CD4-positive, CD25-positive, alpha-beta regulatory T cell (primary cell): ENCODE data around the gene UBE2H. TPM values are rescaled to one million over a fixed set of nuclear protein-coding genes. Genes with fewer than 3 reads are reported as not detected.

Experiments
- ATAC-seq, 2 donors: fragments of 150-1000 bp; cut with Tn5 transposase; one replicate each; pipeline ENCODE4 v1.10.0; 2021; ENCODE audit warnings: low read depth in 2 of 2, moderate number of reproducible peaks in 2 of 2, moderate library complexity in 1 of 2
- DNase-seq, 3 donors: peaks; one replicate each; pipeline versions ENCODE4 v3.0.0 to v3.0.0-alpha.2; 2012 to 2022; ENCODE audit warnings: mixed read lengths in 1 of 3
- H3K27ac ChIP-seq: one replicate; pipeline ENCODE4 v1.7.0; 2013; ENCODE audit warnings: mild to moderate bottlenecking, low read length; ENCODE audit not compliant: insufficient read depth, poor library complexity, severe bottlenecking
- H3K27me3 ChIP-seq: one replicate; pipeline ENCODE4 v1.7.0; 2013; ENCODE audit warnings: low read length; ENCODE audit not compliant: control insufficient read depth, insufficient read depth
- H3K36me3 ChIP-seq: one replicate; pipeline ENCODE4 v1.7.0; 2013; ENCODE audit warnings: mild to moderate bottlenecking, low read length, moderate library complexity; ENCODE audit not compliant: control insufficient read depth, insufficient read depth
- H3K4me1 ChIP-seq: 2 replicates; pipeline ENCODE4 v1.7.0; 2013; ENCODE audit warnings: mild to moderate bottlenecking, low read length; ENCODE audit not compliant: insufficient read depth, control insufficient read depth, poor library complexity, severe bottlenecking
- H3K4me3 ChIP-seq: one replicate; pipeline ENCODE4 v1.7.0; 2013; ENCODE audit warnings: low read depth, mild to moderate bottlenecking, low read length, moderate library complexity
- H3K9me3 ChIP-seq, 2 experiments: 1 replicate in 1 of 2; 2 replicates in 1 of 2; pipeline ENCODE4 v1.7.0; 2013; ENCODE audit warnings: low read length in 2 of 2, mild to moderate bottlenecking in 1 of 2, moderate library complexity in 1 of 2; ENCODE audit not compliant: control insufficient read depth in 2 of 2
- H3K27ac Mint-ChIP-seq, 3 donors: one replicate each; pipeline ENCODE4 v1.8.0; 2020 to 2022; ENCODE audit warnings: mild to moderate bottlenecking in 3 of 3, mixed read lengths in 3 of 3, moderate library complexity in 2 of 3
- H3K27me3 Mint-ChIP-seq: one replicate; pipeline ENCODE4 v1.8.0; 2022; ENCODE audit warnings: mild to moderate bottlenecking, mixed read lengths
- H3K36me3 Mint-ChIP-seq: one replicate; pipeline ENCODE4 v1.8.0; 2020; ENCODE audit warnings: mixed read lengths
- H3K4me1 Mint-ChIP-seq, 4 donors: one replicate each; pipeline ENCODE4 v1.8.0; 2020 to 2022; ENCODE audit warnings: mixed read lengths in 4 of 4, mild to moderate bottlenecking in 1 of 4
- H3K4me3 Mint-ChIP-seq, 4 donors: one replicate each; pipeline ENCODE4 v1.8.0; 2020 to 2022; ENCODE audit warnings: mild to moderate bottlenecking in 4 of 4, mixed read lengths in 4 of 4, moderate library complexity in 3 of 4
- H3K9me3 Mint-ChIP-seq, 7 donors: one replicate each; pipeline ENCODE4 v1.8.0; 2020 to 2022; ENCODE audit warnings: mixed read lengths in 7 of 7, mild to moderate bottlenecking in 3 of 7, moderate library complexity in 2 of 7
- polyA plus RNA-seq, 4 donors: library from polyadenylated mRNA; unstranded; fragments of 300-500 nt; fragmentation: Illumina TruSeq; gene quantifications; one replicate each; pipeline ENCODE4 v1.2.3, GENCODE V29; 2021
- total RNA-seq: library from RNA; stranded (reverse); gene quantifications from one replicate; pipeline ENCODE4 v1.2.3, GENCODE V29; 2022

The UBE2H gene
- total and polyA plus RNA-seq, 5 donors from 2014 or later, result 50.7 to 109 (median 63.5) TPM

DNA sequence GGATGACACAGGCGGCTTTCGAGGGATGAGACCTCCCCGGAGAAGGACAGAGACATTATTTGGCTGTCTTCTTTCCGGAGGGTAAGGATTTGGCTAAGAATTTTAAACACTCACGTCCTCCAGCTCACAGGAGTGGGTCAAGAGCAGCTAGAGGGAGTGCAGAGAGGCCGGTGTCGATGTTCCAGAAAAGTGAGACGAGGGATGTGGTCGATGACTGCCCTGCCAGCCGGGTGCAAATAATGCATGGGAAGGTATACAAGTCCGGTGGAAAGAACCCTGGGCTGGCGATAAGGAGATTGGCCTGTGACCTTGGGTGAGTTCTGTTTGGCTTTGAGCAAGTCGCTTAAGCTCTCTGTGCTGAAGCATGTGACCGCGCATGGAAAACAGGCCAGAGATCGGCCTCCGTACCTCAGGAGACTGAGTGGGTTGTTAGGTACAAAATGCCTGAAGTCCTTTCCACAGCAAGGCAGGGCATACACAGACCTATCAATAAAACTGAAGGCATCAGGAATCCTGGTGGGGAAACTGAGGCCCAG is 149.1 kb downstream of the UBE2H start:
- Histone ChIP-seq H3K27ac (no peak overlapping the region), H3K36me3 (no peaks in the 10 kb centered on the region), H3K27me3 (no peaks in the 10 kb centered on the region), H3K4me3 (no peak overlapping the region), H3K4me1 (no peaks in the 10 kb centered on the region), H3K9me3 (no peaks in the 10 kb centered on the region)
- ATAC-seq, result no peak
- Mint-ChIP-seq H3K36me3 (no peaks in the 10 kb centered on the region), H3K27ac (no peak overlapping the region), H3K4me1 (no peaks in the 10 kb centered on the region), H3K27me3 (peaks cover 8% of the 10 kb centered on the region), H3K9me3 (no peaks in the 10 kb centered on the region), H3K4me3 (no peak overlapping the region)
- DNase-seq, result no peak

DNA sequence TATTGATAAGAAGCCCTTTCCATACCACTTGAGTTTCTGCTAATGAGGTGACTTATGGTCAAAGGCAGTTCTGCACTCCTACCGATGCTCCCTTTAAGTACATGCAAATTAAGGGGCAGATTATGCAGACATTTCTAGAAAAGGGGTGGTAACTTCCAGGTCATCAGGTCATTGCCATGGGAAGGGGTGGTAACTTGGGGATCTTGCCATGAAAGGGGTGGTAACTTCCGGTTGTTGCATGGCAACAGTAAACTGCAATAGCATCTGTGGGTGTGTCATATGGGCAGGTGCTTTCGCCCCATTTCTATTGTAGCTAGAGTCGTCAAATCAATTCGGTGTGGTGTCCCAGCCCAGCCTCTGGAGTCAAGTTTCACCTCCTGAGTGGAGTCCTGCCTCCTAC is 150.9 kb downstream of the UBE2H start:
- Mint-ChIP-seq H3K4me1 (no peaks in the 10 kb centered on the region), H3K4me3 (no peak overlapping the region), H3K9me3 (no peaks in the 10 kb centered on the region), H3K27me3 (peaks cover 8% of the 10 kb centered on the region), H3K27ac (no peak overlapping the region), H3K36me3 (no peaks in the 10 kb centered on the region)
- Histone ChIP-seq H3K9me3 (no peaks in the 10 kb centered on the region), H3K36me3 (no peaks in the 10 kb centered on the region), H3K4me3 (no peak overlapping the region), H3K27me3 (no peaks in the 10 kb centered on the region), H3K27ac (no peak overlapping the region), H3K4me1 (no peaks in the 10 kb centered on the region)
- DNase-seq, result no peak
- ATAC-seq, result no peak

DNA sequence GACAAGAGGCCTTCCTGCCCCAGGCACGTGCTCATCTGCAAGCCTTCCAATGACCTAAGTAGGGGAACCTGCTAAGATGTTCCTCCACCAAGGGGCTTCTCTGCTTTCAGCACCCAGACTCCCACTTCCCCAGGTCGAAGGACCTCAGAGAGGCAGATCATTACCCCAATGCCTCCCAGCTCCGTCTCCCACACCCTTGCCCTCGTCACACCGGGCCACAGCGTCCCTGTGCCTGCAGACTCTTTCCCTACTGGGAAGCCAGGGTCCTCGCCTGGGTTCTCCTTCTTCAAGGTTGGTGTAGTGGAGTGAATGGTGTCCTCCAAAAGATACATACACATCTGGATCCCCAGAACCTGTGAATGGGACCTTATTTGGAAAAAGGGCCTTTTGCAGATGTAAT is 151.9 kb downstream of the UBE2H start:
- H3K4me1 Mint-ChIP-seq, result no peaks in the 10 kb centered on the region
- Histone ChIP-seq H3K27me3 (no peaks in the 10 kb centered on the region), H3K4me1 (no peaks in the 10 kb centered on the region), H3K36me3 (no peaks in the 10 kb centered on the region), H3K4me3 (no peak overlapping the region), H3K9me3 (no peaks in the 10 kb centered on the region), H3K27ac (no peak overlapping the region)
- no peak overlapping the region for H3K27ac Mint-ChIP-seq
- H3K36me3 Mint-ChIP-seq, result no peaks in the 10 kb centered on the region
- peaks cover 0 to 2% (median 0%) of the 10 kb centered on the region in 7 donors for H3K9me3 Mint-ChIP-seq
- no peak for ATAC-seq
- peaks cover 8% of the 10 kb centered on the region for H3K27me3 Mint-ChIP-seq
- H3K4me3 Mint-ChIP-seq, result no peak overlapping the region
- no peak for DNase-seq

DNA sequence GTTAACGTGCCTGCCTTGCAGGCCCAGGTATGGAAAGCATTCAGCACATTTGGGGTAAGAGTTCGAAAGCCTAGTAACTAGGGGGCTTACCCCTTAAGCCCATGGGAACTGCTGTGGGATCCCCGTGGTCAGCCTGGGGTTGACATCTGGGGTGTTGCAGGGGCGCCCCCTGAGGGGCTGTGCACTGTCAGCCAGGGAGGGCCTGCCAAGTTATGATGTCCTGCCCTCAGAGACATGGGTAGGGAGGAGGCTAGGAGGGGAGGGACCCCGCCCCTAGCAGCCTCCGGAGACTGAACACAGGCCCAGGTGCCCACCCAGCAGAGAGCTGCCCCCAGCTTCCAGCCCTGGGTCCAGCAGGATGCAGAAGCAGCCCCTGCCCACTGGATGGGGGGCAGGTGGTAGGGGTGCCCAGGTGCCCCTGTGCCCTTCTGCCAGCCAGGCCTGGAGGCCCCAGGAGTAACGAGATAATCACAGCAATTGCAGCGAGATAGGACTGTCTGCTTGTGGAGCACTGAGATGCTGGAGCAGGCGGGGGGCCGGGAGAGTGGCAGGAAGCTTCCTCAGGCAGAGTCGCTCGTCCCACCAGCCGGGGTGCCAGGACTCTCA is 153.3 kb downstream of the UBE2H start:
- Histone ChIP-seq H3K36me3 (no peaks in the 10 kb centered on the region), H3K27ac (no peak overlapping the region), H3K4me3 (no peak overlapping the region), H3K4me1 (no peaks in the 10 kb centered on the region), H3K27me3 (no peaks in the 10 kb centered on the region), H3K9me3 (no peaks in the 10 kb centered on the region)
- no peaks in the 10 kb centered on the region for H3K4me1 Mint-ChIP-seq
- peaks cover 0 to 2% (median 0%) of the 10 kb centered on the region in 7 donors for H3K9me3 Mint-ChIP-seq
- H3K27me3 Mint-ChIP-seq, result peaks cover 8% of the 10 kb centered on the region
- DNase-seq, result no peak
- no peak overlapping the region for H3K4me3 Mint-ChIP-seq
- H3K27ac Mint-ChIP-seq, result no peak overlapping the region
- ATAC-seq, result no peak
- no peaks in the 10 kb centered on the region for H3K36me3 Mint-ChIP-seq

DNA sequence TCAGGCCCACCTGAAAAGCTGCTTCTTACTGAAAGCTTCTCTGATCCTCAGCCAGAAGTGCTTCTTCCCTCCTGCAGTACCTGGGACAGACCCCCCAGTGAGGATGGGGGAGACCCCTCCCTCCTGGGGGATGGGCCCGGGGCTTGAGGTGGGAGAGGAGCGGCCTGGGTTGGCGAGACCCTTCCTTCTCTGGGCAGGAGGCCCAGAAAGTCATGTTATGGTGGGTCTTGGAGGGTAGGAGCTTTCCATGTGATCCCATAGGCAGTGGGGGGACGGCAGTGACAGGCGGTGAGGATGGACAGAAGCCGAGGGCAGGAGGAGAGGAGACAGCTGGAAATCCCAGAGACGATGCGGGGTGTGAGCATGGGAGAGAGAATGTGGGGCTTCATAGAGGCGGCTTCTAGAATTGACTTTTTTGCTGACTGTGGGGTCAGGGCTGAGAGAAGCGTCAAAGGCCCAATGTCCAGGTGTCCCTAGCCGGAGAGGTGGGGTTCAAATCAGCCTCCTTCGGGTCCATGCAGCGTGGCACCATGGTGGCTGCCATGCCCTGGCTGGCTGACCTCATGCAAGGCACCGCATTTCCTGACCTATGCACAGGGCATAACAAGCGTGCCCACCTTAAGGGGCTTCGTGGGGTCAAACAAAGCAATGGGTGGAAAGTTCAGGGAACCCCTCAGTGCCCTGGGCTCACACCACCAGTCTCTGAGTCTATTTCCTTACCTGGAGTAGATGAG is 154.0 kb downstream of the UBE2H start:
- H3K4me1 Mint-ChIP-seq, result no peaks in the 10 kb centered on the region
- peaks cover 0 to 2% (median 0%) of the 10 kb centered on the region in 7 donors for H3K9me3 Mint-ChIP-seq
- no peaks in the 10 kb centered on the region for H3K36me3 ChIP-seq
- peaks cover 8% of the 10 kb centered on the region for H3K27me3 Mint-ChIP-seq
- no peak overlapping the region for H3K4me3 ChIP-seq
- H3K27ac ChIP-seq, result no peak overlapping the region
- no peak overlapping the region for H3K27ac Mint-ChIP-seq
- H3K27me3 ChIP-seq, result no peaks in the 10 kb centered on the region
- H3K36me3 Mint-ChIP-seq, result no peaks in the 10 kb centered on the region
- DNase-seq, result no peak
- no peaks in the 10 kb centered on the region for H3K9me3 ChIP-seq
- H3K4me1 ChIP-seq, result no peaks in the 10 kb centered on the region
- ATAC-seq, result no peak
- no peak overlapping the region for H3K4me3 Mint-ChIP-seq

DNA sequence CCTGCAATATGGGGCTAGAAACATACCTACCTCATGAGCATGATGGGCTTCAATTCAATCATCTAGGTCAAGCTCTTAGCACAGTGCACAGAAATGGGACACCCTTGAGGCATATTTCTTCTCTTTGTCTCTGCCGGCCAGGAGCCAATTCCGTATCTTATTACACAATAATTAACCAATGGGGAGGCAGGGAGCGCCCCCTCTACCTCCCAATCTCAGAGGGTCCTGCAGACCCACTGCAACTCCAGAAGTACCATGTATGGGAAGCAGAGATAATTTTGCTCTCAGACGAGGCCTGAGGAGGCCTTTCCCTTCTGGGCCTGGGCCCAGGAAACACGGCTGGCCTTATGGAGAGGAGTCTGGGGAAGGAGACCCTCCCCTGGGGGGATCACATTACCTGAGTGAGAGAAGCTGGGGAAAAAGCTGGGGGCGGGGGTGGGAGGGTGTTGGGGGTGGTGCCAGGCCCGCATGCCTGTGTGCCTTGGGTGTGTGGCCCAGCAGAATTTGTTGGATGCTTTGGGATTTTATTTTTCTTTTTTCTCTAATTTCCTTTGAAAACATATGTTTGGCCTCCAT is 155.5 kb downstream of the UBE2H start:
- ATAC-seq (no peak), DNase-seq (no peak)
- no peak overlapping the region for H3K4me3 ChIP-seq
- H3K4me1 Mint-ChIP-seq, result no peaks in the 10 kb centered on the region
- no peak overlapping the region for H3K27ac ChIP-seq
- no peaks in the 10 kb centered on the region for H3K36me3 ChIP-seq
- peaks cover 5% of the 10 kb centered on the region for H3K27me3 Mint-ChIP-seq
- H3K27me3 ChIP-seq, result no peaks in the 10 kb centered on the region
- H3K36me3 Mint-ChIP-seq, result no peaks in the 10 kb centered on the region
- no peaks in the 10 kb centered on the region for H3K4me1 ChIP-seq
- peaks cover 0 to 2% (median 0%) of the 10 kb centered on the region in 7 donors for H3K9me3 Mint-ChIP-seq
- H3K27ac Mint-ChIP-seq, result no peak overlapping the region
- no peaks in the 10 kb centered on the region for H3K9me3 ChIP-seq
- H3K4me3 Mint-ChIP-seq, result no peak overlapping the region

DNA sequence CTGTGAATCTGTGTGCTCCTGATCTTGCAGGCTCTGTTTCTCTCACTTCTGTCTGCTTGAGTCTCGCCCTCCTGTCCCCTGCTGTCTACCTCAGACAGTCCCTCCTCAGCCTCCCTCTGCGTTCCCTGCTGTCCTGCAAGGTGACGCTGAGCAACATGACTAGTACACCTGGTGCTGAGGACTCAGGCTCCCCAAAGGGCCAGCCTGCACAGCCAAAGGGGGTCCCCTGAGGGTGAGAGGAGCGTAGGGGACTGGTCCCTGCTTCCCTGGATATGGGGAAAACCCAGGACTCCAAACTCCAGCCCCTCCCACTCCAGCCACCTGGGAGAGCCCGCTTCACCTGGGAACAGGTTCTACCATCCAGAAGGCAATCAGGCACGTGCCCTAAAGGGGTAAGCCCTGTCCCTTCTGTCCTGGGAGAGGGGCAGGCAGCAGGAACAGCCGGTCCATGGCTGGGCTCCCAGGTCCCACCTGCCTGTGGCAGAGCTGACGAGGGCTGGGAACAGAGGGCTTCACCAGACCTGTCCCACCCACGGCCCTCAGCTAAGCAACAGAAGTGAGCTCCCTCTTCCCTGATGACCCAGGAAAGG is 156.5 kb downstream of the UBE2H start:
- DNase-seq, result no peak
- ATAC-seq, result no peak
- H3K36me3 Mint-ChIP-seq, result no peaks in the 10 kb centered on the region

More for the DNA sequence above, 156.5 kb downstream of the UBE2H start:
- peaks cover 0 to 2% (median 0%) of the 10 kb centered on the region in 7 donors for H3K9me3 Mint-ChIP-seq
- Histone ChIP-seq H3K9me3 (no peaks in the 10 kb centered on the region), H3K36me3 (no peaks in the 10 kb centered on the region), H3K27ac (no peak overlapping the region), H3K4me3 (no peak overlapping the region), H3K4me1 (no peaks in the 10 kb centered on the region), H3K27me3 (no peaks in the 10 kb centered on the region)
- no peak overlapping the region for H3K27ac Mint-ChIP-seq
- H3K4me1 Mint-ChIP-seq, result no peaks in the 10 kb centered on the region
- no peak overlapping the region for H3K4me3 Mint-ChIP-seq
- H3K27me3 Mint-ChIP-seq, result peaks cover 8% of the 10 kb centered on the region
